GM23338 (cell line): Measurements from ENCODE around the gene EN2. TPM values are rescaled to one million over a fixed set of nuclear protein-coding genes. Genes with fewer than 3 reads are reported as not detected.

Experiments
- ATAC-seq: fragments of 200-7000 bp; cut with Tn5 transposase; 3 replicates; pipeline ENCODE4 v1.9.1; 2020
- DNase-seq: peaks from one replicate; pipeline ENCODE4 v3.0.0-alpha.2; 2015; ENCODE audit warnings: low spot score
- H2AFZ ChIP-seq: fragments of 200-600 bp; sonication (generic); 2 replicates; pipeline ENCODE4 v1.8.0; 2016; ENCODE audit warnings: antibody characterized with exemption, mild to moderate bottlenecking, moderate library complexity
- H3F3A ChIP-seq: fragments of 200-600 bp; sonication (generic); replicated peaks from 2 replicates; pipeline ENCODE4 v1.8.0; 2017; ENCODE audit warnings: antibody characterized with exemption, mixed run types, low read depth
- H3K27ac ChIP-seq: fragments of 200-600 bp; sonication (generic); 2 replicates; pipeline ENCODE4 v1.6.1; 2016; ENCODE audit warnings: low read depth
- H3K27me3 ChIP-seq: fragments of 200-600 bp; sonication (generic); 2 replicates; pipeline ENCODE4 v1.8.0; 2016; ENCODE audit warnings: mild to moderate bottlenecking, mixed run types, moderate library complexity; ENCODE audit not compliant: insufficient read depth
- H3K36me3 ChIP-seq: fragments of 200-600 bp; sonication (generic); 2 replicates; pipeline ENCODE4 v1.8.0; 2016; ENCODE audit warnings: mild to moderate bottlenecking; ENCODE audit not compliant: insufficient read depth
- H3K4me1 ChIP-seq: fragments of 200-600 bp; sonication (generic); 2 replicates; pipeline ENCODE4 v1.8.0; 2016; ENCODE audit warnings: mild to moderate bottlenecking, moderate library complexity; ENCODE audit not compliant: insufficient read depth
- H3K4me2 ChIP-seq: fragments of 200-600 bp; sonication (generic); 2 replicates; pipeline ENCODE4 v1.7.1; 2017; ENCODE audit warnings: mixed run types
- H3K4me3 ChIP-seq: fragments of 200-600 bp; sonication (generic); 2 replicates; pipeline ENCODE4 v1.6.1; 2016; ENCODE audit warnings: mixed run types
- H3K79me2 ChIP-seq: fragments of 200-600 bp; sonication (generic); replicated peaks from 2 replicates; pipeline ENCODE4 v1.8.0; 2017; ENCODE audit warnings: mild to moderate bottlenecking; ENCODE audit not compliant: insufficient read depth
- H3K9me2 ChIP-seq: fragments of 200-600 bp; sonication (generic); 2 replicates; pipeline ENCODE4 v1.8.0; 2017; ENCODE audit not compliant: insufficient read depth
- H4K20me1 ChIP-seq: fragments of 200-600 bp; sonication (generic); replicated peaks from 2 replicates; pipeline ENCODE4 v1.8.0; 2017; ENCODE audit warnings: mild to moderate bottlenecking; ENCODE audit not compliant: insufficient read depth
- H3K27ac Mint-ChIP-seq: 2 replicates; pipeline ENCODE4 v1.8.0; 2020; ENCODE audit warnings: inconsistent platforms, mild to moderate bottlenecking, moderate library complexity, mixed read lengths
- H3K27me3 Mint-ChIP-seq: 3 replicates; pipeline ENCODE4 v1.8.0; 2022; ENCODE audit warnings: low read depth, mild to moderate bottlenecking, moderate library complexity, mixed read lengths, inconsistent platforms; ENCODE audit not compliant: insufficient read depth, poor library complexity
- H3K36me3 Mint-ChIP-seq: 3 replicates; pipeline ENCODE4 v1.8.0; 2021; ENCODE audit warnings: low read depth, mild to moderate bottlenecking, inconsistent platforms, moderate library complexity, mixed read lengths
- H3K4me1 Mint-ChIP-seq: 3 replicates; pipeline ENCODE4 v1.8.0; 2020; ENCODE audit warnings: mild to moderate bottlenecking, inconsistent platforms, mixed read lengths
- H3K4me3 Mint-ChIP-seq: 3 replicates; pipeline ENCODE4 v1.8.0; 2021; ENCODE audit warnings: moderate library complexity, mild to moderate bottlenecking, inconsistent platforms, mixed read lengths
- H3K9me3 Mint-ChIP-seq: 3 replicates; pipeline ENCODE4 v1.8.0; 2020; ENCODE audit warnings: moderate library complexity, mild to moderate bottlenecking, inconsistent platforms, mixed read lengths
- EZH2 ChIP-seq: fragments of 200-600 bp; sonication (generic); IDR thresholded peaks from one replicate; pipeline ENCODE4 v1.8.0; 2017; ENCODE audit warnings: antibody characterized with exemption, mild to moderate bottlenecking, low read depth; ENCODE audit not compliant: unreplicated experiment
- POLR2AphosphoS5 ChIP-seq: IDR thresholded peaks from 2 replicates; pipeline ENCODE4 v1.6.1; 2016; ENCODE audit warnings: antibody characterized with exemption, low read depth
- STAT1 ChIP-seq: IDR thresholded peaks from one replicate; pipeline ENCODE4 v1.6.1; 2016; ENCODE audit warnings: antibody characterized with exemption; ENCODE audit not compliant: unreplicated experiment
- ZNF114 ChIP-seq: fragments of 250-450 bp; sonication (Bioruptor Pico); IDR thresholded peaks from 2 replicates; pipeline ENCODE4 v1.5.0; 2020; ENCODE audit warnings: mild to moderate bottlenecking, moderate library complexity
- polyA plus RNA-seq: library from polyadenylated mRNA; unstranded; fragments of >200 nt; fragmentation: Nextera tagmentation; extraction: Ambion mirVana; gene quantifications from 2 replicates; pipeline ENCODE4 v1.2.1, GENCODE V29; 2016
- total RNA-seq: library from RNA; depleted of rRNA; stranded (reverse); fragments of >200 nt; shearing (Covaris generic); gene quantifications from 2 replicates; pipeline ENCODE4 v1.2.3, GENCODE V29; 2014
- TF ChIP-seq, protein P1 (sequence below): IDR thresholded peaks from 2 replicates; pipeline ENCODE4 v1.6.1; 2016; ENCODE audit warnings: antibody characterized with exemption
- TF ChIP-seq, protein P2 (sequence below), 2 experiments: fragments of 200-600 bp in 1 of 2; sonication (generic) in 1 of 2; conservative IDR thresholded peaks; 2 replicates each; pipeline versions ENCODE4 v1.5.1 to v1.6.1; 2016 to 2017; ENCODE audit warnings: antibody characterized with exemption in 2 of 2, low read depth in 2 of 2, mild to moderate bottlenecking in 2 of 2, moderate library complexity in 1 of 2

The EN2 gene
- total and polyA plus RNA-seq, 2 experiments from 2014 or later = not detected

DNA sequence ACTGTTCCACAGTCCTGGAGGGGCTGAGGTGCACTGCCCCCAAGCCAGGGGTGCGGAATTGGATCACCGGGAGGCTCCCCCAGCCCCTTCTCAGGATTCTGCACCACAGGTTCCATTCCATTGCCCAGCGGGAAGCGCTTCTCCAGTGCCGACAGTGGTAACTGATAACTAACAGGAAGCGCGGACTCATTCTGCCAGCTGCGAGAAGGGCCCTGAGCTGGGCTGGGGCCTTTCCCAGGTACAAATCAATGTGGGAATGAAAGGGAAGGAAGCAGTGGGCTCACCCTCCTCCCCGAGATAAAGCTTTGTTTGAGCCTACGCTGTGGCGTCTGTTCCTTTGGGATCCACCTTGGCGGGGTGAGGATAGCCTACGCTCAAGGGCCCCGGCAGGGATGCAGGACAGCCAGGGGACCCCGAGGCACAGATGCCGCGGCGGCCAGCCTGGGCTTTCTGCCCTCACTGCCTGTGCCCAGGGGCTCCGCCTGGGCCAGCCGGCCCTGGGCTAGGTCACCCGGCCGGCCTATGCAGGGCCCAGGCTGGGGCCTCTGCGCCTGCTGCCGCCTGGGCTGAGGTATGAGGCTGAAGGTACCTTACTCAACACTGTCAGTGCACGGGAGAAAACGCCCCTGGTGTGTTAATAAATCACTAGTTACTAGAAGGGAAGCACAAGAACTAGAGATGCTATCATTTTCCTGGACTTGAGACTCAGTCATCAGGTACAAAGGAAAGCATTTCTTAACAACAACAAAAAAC is 39.4 kb downstream of the EN2 start:
- Histone ChIP-seq H3K4me1 (peaks cover 6% of the 10 kb centered on the region; the same call in 1 of the 2 replicates), H3K79me2 (no peaks in the 10 kb centered on the region), H3K27me3 (peaks cover 83% of the 10 kb centered on the region), H3K4me2 (no peak overlapping the region), H3F3A (peaks cover 4% of the 10 kb centered on the region; the same call in 1 of the 2 replicates), H4K20me1 (no peaks in the 10 kb centered on the region; the same call in 1 of the 2 replicates), H3K9me2 (no peaks in the 10 kb centered on the region), H3K36me3 (no peaks in the 10 kb centered on the region), H2AFZ (no peak overlapping the region; the same call in 1 of the 2 replicates), H3K27ac (no peak overlapping the region), H3K4me3 (no peak overlapping the region)
- TF ChIP-seq, protein P1, sequence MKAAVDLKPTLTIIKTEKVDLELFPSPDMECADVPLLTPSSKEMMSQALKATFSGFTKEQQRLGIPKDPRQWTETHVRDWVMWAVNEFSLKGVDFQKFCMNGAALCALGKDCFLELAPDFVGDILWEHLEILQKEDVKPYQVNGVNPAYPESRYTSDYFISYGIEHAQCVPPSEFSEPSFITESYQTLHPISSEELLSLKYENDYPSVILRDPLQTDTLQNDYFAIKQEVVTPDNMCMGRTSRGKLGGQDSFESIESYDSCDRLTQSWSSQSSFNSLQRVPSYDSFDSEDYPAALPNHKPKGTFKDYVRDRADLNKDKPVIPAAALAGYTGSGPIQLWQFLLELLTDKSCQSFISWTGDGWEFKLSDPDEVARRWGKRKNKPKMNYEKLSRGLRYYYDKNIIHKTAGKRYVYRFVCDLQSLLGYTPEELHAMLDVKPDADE = no peak
- TF ChIP-seq, protein P2, sequence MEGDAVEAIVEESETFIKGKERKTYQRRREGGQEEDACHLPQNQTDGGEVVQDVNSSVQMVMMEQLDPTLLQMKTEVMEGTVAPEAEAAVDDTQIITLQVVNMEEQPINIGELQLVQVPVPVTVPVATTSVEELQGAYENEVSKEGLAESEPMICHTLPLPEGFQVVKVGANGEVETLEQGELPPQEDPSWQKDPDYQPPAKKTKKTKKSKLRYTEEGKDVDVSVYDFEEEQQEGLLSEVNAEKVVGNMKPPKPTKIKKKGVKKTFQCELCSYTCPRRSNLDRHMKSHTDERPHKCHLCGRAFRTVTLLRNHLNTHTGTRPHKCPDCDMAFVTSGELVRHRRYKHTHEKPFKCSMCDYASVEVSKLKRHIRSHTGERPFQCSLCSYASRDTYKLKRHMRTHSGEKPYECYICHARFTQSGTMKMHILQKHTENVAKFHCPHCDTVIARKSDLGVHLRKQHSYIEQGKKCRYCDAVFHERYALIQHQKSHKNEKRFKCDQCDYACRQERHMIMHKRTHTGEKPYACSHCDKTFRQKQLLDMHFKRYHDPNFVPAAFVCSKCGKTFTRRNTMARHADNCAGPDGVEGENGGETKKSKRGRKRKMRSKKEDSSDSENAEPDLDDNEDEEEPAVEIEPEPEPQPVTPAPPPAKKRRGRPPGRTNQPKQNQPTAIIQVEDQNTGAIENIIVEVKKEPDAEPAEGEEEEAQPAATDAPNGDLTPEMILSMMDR (conservative IDR thresholded peaks at IDR 0.05; ENCODE audit: low read depth in 2 of 2) = 0 out of 4 replicates have a peak, but pooled peaks of 1 of the 2 experiments have one; percentile 23
- peaks cover 96% of the 10 kb centered on the region for H3K27me3 Mint-ChIP-seq
- H3K4me3 Mint-ChIP-seq = no peak overlapping the region
- ATAC-seq (peak; percentile 65), DNase-seq (no peak)
- H3K27ac Mint-ChIP-seq = no peak overlapping the region
- H3K36me3 Mint-ChIP-seq = no peaks in the 10 kb centered on the region
- peaks cover 26% of the 10 kb centered on the region for H3K4me1 Mint-ChIP-seq
- H3K9me3 Mint-ChIP-seq = no peaks in the 10 kb centered on the region

DNA sequence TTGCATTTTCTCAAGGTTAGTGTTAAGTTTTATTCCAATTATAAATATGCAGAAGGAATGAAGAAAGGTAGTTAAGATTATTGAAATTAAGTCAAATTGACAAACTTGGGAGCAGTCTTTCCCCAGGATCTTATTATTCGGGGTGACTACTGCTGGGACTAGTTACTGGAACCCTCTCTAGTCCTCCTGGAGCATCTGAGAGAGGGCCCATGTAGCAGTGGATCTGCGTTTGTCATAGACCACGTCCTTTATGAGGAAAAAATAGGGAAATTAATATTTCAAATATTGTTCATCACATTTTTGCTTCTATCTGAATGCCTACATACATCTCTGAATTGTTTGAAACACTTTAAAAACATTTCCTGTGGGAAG is 47.5 kb downstream of the EN2 start:
- H3K27ac Mint-ChIP-seq = no peak overlapping the region
- Histone ChIP-seq H3K4me1 (peaks cover 33% of the 10 kb centered on the region), H3K27ac (no peak overlapping the region), H3K9me2 (no peaks in the 10 kb centered on the region), H3K36me3 (no peaks in the 10 kb centered on the region), H3K27me3 (peaks cover 97% of the 10 kb centered on the region), H3F3A (peaks cover 10% of the 10 kb centered on the region; the same call in 1 of the 2 replicates), H3K79me2 (no peaks in the 10 kb centered on the region), H3K4me3 (no peak overlapping the region), H4K20me1 (peaks cover 11% of the 10 kb centered on the region), H3K4me2 (no peak overlapping the region), H2AFZ (no peak overlapping the region)
- ATAC-seq (no peak), DNase-seq (no peak)
- H3K4me3 Mint-ChIP-seq = no peak overlapping the region
- no peaks in the 10 kb centered on the region for H3K9me3 Mint-ChIP-seq
- no peak for TF ChIP-seq STAT1
- peak; percentile 24 for TF ChIP-seq EZH2
- H3K4me1 Mint-ChIP-seq = peaks cover 32% of the 10 kb centered on the region
- no peaks in the 10 kb centered on the region for H3K36me3 Mint-ChIP-seq
- peaks cover 95% of the 10 kb centered on the region for H3K27me3 Mint-ChIP-seq

DNA sequence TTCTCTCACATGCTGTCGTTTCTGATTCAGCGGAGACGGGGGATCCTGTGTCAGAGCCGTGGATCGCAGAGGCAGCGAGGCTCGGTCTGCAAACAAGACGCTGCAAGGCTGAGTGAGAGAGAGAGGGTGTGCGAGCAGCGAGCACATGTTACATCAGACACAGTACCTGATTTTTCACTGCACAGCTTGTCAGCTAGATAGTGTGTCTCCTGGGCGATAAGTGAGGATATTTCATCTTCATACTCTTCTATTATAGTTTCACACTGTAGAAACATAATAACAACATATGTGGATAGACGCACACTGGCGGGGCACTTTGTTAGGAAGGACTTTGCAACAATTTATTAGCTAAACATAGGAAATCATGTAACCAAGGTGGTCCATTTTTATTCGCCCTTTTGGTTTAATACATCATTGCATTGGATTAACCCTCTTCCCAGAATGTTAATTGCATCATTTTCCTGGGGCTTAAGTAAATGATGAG is 49.0 kb downstream of the EN2 start:
- Histone ChIP-seq H3K4me3 (peak overlapping the region; percentile 12; the same call in 1 of the 2 replicates), H4K20me1 (peaks cover 11% of the 10 kb centered on the region), H3K4me2 (peak overlapping the region; percentile 49; the same call in 1 of the 2 replicates), H3K9me2 (no peaks in the 10 kb centered on the region), H3K4me1 (peaks cover 38% of the 10 kb centered on the region), H3K27ac (no peak overlapping the region), H3K79me2 (no peaks in the 10 kb centered on the region), H3F3A (peaks cover 13% of the 10 kb centered on the region; the same call in 1 of the 2 replicates), H3K36me3 (no peaks in the 10 kb centered on the region), H2AFZ (no peak overlapping the region), H3K27me3 (peaks cover 97% of the 10 kb centered on the region)
- H3K27me3 Mint-ChIP-seq = peaks cover 95% of the 10 kb centered on the region
- TF ChIP-seq, protein P2 (conservative IDR thresholded peaks at IDR 0.05; ENCODE audit: low read depth in 2 of 2) = no peak
- no peak for TF ChIP-seq ZNF114 (CRISPR knock-in tag)
- peak; percentile 4 for TF ChIP-seq EZH2
- TF ChIP-seq, protein P1 = no peak
- TF ChIP-seq POLR2AphosphoS5 = no peak
- TF ChIP-seq STAT1 = no peak
- no peak overlapping the region for H3K27ac Mint-ChIP-seq
- DNase-seq (peak; percentile 70), ATAC-seq (no peak; the same call in 2 of the 3 replicates)
- H3K36me3 Mint-ChIP-seq = no peaks in the 10 kb centered on the region
- peaks cover 39% of the 10 kb centered on the region for H3K4me1 Mint-ChIP-seq
- H3K9me3 Mint-ChIP-seq = no peaks in the 10 kb centered on the region
- H3K4me3 Mint-ChIP-seq = no peak overlapping the region
